Measurements from ENCODE around the gene SDCBP2. TPM values are rescaled to one million over a fixed set of nuclear protein-coding genes. Genes with fewer than 3 reads are reported as not detected.

SDCBP2 gene
- total and polyA plus RNA-seq, 2 of the 8 experiments (the other 6 are each of a cell fraction or from before 2014, with no cell fraction given), result 4.2 to 6.7 TPM

- TF ChIP-seq, protein P1, sequence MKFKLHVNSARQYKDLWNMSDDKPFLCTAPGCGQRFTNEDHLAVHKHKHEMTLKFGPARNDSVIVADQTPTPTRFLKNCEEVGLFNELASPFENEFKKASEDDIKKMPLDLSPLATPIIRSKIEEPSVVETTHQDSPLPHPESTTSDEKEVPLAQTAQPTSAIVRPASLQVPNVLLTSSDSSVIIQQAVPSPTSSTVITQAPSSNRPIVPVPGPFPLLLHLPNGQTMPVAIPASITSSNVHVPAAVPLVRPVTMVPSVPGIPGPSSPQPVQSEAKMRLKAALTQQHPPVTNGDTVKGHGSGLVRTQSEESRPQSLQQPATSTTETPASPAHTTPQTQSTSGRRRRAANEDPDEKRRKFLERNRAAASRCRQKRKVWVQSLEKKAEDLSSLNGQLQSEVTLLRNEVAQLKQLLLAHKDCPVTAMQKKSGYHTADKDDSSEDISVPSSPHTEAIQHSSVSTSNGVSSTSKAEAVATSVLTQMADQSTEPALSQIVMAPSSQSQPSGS (IDR thresholded peaks at IDR 0.05; ENCODE audit: low read length), result no peak
- TF ChIP-seq POLR2A (IDR thresholded peaks at IDR 0.05; ENCODE audit: control extremely low read depth in 1 of 2, low read depth in 2 of 2, low read length in 2 of 2) (no peak), RFX5 (IDR thresholded peaks at IDR 0.05; ENCODE audit: borderline replicate concordance, low read depth, low read length) (no peak), RXRA (IDR thresholded peaks at IDR 0.05; ENCODE audit: insufficient read depth, low read depth, low read length) (no peak), TCF12 (IDR thresholded peaks at IDR 0.05; ENCODE audit: low read depth, low read length) (no peak), RBBP5 (IDR thresholded peaks at IDR 0.05; ENCODE audit: borderline replicate concordance, low read depth, low read length) (no peak), KDM1A (IDR thresholded peaks at IDR 0.05; ENCODE audit: borderline replicate concordance, low read length) (no peak), KDM5A (IDR thresholded peaks at IDR 0.05; ENCODE audit: low read length) (no peak), FOSL1 (IDR thresholded peaks at IDR 0.05; ENCODE audit: insufficient read depth, low read depth, low read length) (no peak), JUN (IDR thresholded peaks at IDR 0.05; ENCODE audit: low read depth, low read length) (no peak), SAP30 (IDR thresholded peaks at IDR 0.05; ENCODE audit: insufficient read depth, insufficient replicate concordance, low read length) (no peak), SRF (IDR thresholded peaks at IDR 0.05; ENCODE audit: low read depth, low read length) (no peak)
- TF ChIP-seq, protein P2, sequence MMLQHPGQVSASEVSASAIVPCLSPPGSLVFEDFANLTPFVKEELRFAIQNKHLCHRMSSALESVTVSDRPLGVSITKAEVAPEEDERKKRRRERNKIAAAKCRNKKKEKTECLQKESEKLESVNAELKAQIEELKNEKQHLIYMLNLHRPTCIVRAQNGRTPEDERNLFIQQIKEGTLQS (IDR thresholded peaks at IDR 0.05; ENCODE audit: insufficient read depth, low read depth, low read length), result no peak
- TF ChIP-seq, protein P3, sequence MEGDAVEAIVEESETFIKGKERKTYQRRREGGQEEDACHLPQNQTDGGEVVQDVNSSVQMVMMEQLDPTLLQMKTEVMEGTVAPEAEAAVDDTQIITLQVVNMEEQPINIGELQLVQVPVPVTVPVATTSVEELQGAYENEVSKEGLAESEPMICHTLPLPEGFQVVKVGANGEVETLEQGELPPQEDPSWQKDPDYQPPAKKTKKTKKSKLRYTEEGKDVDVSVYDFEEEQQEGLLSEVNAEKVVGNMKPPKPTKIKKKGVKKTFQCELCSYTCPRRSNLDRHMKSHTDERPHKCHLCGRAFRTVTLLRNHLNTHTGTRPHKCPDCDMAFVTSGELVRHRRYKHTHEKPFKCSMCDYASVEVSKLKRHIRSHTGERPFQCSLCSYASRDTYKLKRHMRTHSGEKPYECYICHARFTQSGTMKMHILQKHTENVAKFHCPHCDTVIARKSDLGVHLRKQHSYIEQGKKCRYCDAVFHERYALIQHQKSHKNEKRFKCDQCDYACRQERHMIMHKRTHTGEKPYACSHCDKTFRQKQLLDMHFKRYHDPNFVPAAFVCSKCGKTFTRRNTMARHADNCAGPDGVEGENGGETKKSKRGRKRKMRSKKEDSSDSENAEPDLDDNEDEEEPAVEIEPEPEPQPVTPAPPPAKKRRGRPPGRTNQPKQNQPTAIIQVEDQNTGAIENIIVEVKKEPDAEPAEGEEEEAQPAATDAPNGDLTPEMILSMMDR (IDR thresholded peaks at IDR 0.05; ENCODE audit: control extremely low read depth in 1 of 3, insufficient read depth in 1 of 3, low read depth in 1 of 3, low read length in 3 of 3), result no peak
These were observed at the start of gene SDCBP2 (continued) for GRCh38 chr20:1328680-1329330.

Measured in H1 (cell line).